Measurements from ENCODE around the gene RPL32. TPM values are rescaled to one million over a fixed set of nuclear protein-coding genes. Genes with fewer than 3 reads are reported as not detected.
"Not testable (repeated sequence)": the region's sequence is repeated elsewhere in the genome, so short reads cannot be mapped to it uniquely, and the experiment has no call there.

The RPL32 gene
- total and polyA plus RNA-seq, 2 donors from 2014 or later: 1,227 to 2,612 TPM

DNA sequence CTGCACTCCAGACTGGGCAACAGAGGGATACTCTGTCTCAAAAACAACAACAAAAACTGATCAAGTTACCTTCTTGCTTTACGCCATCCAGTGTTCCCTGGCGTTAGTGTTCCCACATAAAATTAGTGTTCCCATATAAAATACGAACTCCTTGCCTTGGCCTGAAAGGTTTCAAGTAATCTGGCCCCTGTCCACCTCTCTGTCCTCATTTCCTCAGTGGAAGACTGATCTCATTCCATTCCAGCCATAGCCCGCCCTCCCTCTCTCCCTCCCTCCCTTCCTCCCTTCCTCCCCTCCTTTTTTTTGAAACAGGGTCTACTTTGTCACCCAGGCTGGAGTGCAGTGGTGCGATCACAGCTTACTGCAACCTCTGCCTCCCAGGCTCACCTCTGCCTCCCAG is 47.7 kb downstream of the RPL32 start:
- no peak overlapping the region for H3K9ac ChIP-seq (ENCODE audit: low read length in 3 of 3)
- no peak overlapping the region for H3K27ac ChIP-seq (ENCODE audit: low read depth in 2 of 2, low read length in 2 of 2)
- H3K27me3 ChIP-seq (ENCODE audit: control insufficient read depth, insufficient read depth, low read length): no peaks in the 10 kb centered on the region
- H3K9me3 ChIP-seq (ENCODE audit: control insufficient read depth in 2 of 3, insufficient read depth in 1 of 3, low read length in 3 of 3): no peaks in the 10 kb centered on the region
- no peak overlapping the region for H3K4me3 ChIP-seq (ENCODE audit: low read length in 3 of 3)
- H3K36me3 ChIP-seq (ENCODE audit: control insufficient read depth in 2 of 3, insufficient read depth in 3 of 3, low read length in 3 of 3): no peaks in the 10 kb centered on the region
- FAIRE-seq (no peak), DNase-seq (peak in 2 of 5 donors; percentile 23 to 46)
- peaks cover 0 to 7% (median 0%) of the 10 kb centered on the region in 3 donors for H3K4me1 ChIP-seq (ENCODE audit: control insufficient read depth in 2 of 3, insufficient read depth in 2 of 3, low read depth in 1 of 3, low read length in 3 of 3)
- intact Hi-C loops (cut with DNase I): no loop called here
- TF ChIP-seq, protein P1, sequence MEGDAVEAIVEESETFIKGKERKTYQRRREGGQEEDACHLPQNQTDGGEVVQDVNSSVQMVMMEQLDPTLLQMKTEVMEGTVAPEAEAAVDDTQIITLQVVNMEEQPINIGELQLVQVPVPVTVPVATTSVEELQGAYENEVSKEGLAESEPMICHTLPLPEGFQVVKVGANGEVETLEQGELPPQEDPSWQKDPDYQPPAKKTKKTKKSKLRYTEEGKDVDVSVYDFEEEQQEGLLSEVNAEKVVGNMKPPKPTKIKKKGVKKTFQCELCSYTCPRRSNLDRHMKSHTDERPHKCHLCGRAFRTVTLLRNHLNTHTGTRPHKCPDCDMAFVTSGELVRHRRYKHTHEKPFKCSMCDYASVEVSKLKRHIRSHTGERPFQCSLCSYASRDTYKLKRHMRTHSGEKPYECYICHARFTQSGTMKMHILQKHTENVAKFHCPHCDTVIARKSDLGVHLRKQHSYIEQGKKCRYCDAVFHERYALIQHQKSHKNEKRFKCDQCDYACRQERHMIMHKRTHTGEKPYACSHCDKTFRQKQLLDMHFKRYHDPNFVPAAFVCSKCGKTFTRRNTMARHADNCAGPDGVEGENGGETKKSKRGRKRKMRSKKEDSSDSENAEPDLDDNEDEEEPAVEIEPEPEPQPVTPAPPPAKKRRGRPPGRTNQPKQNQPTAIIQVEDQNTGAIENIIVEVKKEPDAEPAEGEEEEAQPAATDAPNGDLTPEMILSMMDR (IDR thresholded peaks at IDR 0.05; ENCODE audit: borderline replicate concordance, extremely low read depth, insufficient read depth): no peak

DNA sequence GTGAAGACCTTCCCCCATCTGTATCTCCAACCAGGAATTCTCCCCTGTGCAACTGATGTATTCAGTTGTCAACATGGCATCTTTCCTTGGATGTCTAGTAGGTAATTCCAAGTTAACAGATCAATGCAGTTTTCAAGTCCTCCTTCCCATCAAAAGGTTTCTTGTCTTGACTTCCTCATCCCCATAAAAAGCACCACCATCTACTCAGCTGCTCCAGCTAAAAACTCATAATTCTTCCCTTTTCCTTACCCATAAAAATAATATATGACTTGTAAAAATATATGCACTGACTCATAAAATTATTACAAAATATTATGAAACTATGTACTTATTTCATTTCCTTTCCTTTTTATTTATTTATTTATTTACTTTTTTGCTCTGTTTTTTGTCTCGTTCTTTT is 49.9 kb downstream of the RPL32 start:
- FAIRE-seq: no peak
- no peaks in the 10 kb centered on the region for H3K27me3 ChIP-seq (ENCODE audit: control insufficient read depth, insufficient read depth, low read length)
- no peak overlapping the region for H3K4me3 ChIP-seq (ENCODE audit: low read length in 3 of 3)
- H3K27ac ChIP-seq (ENCODE audit: low read depth in 2 of 2, low read length in 2 of 2): no peak overlapping the region
- peaks cover 0 to 4% (median 0%) of the 10 kb centered on the region in 3 donors for H3K4me1 ChIP-seq (ENCODE audit: control insufficient read depth in 2 of 3, insufficient read depth in 2 of 3, low read depth in 1 of 3, low read length in 3 of 3)
- intact Hi-C loops (cut with DNase I): no loop called here
- DNase-seq: no peak
- H3K9ac ChIP-seq (ENCODE audit: low read length in 3 of 3): no peak overlapping the region
- H3K9me3 ChIP-seq (ENCODE audit: control insufficient read depth in 2 of 3, insufficient read depth in 1 of 3, low read length in 3 of 3): no peaks in the 10 kb centered on the region
- no peaks in the 10 kb centered on the region for H3K36me3 ChIP-seq (ENCODE audit: control insufficient read depth in 2 of 3, insufficient read depth in 3 of 3, low read length in 3 of 3)
- TF ChIP-seq, protein P1 (IDR thresholded peaks at IDR 0.05; ENCODE audit: borderline replicate concordance, extremely low read depth, insufficient read depth): no peak

DNA sequence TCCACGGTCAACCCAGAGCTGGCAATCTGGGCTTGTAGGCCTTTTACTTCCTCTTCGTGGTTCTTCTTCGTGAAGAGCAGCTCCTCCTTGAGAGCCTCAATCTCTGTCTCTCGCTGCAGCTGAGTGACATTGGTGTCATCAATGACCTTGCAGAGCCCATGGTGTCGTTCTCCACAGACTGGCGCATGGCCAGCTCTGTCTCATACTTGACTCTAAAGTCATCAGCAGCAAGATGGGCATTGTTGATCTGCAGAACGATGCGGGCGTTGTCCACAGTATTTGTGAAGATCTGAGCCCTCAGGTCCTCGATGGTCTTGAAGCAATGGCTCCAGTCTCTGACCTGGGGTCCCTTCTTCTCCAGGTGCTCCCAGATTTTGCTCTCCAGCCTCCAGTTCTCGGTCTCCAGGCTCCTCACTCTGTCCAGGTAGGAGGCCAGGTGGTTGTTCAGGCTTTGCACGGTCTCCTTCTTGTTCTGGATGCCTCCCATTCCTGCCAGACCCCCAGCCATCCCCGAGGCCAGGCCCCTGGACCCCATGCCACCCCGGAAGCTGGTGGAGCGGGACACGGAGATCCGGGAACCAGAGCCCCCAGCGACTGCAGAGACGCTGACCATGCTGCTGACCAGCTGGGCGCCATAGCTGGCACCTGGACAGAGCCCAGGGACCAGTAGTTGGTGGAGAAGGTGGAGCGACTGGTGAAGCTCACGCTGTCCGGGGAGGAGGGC is 53.2 kb downstream of the RPL32 start:
- H3K9me3 ChIP-seq (ENCODE audit: control insufficient read depth in 2 of 3, insufficient read depth in 1 of 3, low read length in 3 of 3); DNase-seq; H3K27ac ChIP-seq (ENCODE audit: low read depth in 2 of 2, low read length in 2 of 2); H3K4me1 ChIP-seq (ENCODE audit: control insufficient read depth in 2 of 3, insufficient read depth in 2 of 3, low read depth in 1 of 3, low read length in 3 of 3); H3K27me3 ChIP-seq (ENCODE audit: control insufficient read depth, insufficient read depth, low read length); H3K36me3 ChIP-seq (ENCODE audit: control insufficient read depth in 2 of 3, insufficient read depth in 3 of 3, low read length in 3 of 3); FAIRE-seq; intact Hi-C loops (cut with DNase I); H3K9ac ChIP-seq (ENCODE audit: low read length in 3 of 3); H3K4me3 ChIP-seq (ENCODE audit: low read length in 3 of 3): not testable (repeated sequence)

DNA sequence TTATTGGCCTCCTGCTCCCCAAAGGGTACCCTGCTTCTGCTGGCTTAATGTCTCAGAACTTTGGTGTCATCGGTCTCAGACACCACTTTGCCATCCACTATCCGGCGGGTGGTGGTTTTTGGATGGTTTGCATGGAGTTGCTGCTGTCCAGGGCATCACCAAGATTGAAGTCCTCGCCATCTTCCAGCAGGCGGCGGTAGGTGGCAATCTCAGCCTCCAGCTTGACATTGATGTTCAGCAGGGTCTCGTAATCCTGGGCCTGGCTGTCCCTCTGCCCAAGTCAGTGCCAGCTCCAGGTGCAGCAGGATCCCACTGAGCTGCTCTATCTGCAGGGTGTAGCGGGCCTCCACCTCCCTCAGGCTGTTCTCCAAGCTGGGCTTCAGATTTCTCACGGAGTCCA is 54.0 kb downstream of the RPL32 start:
- H3K27me3 ChIP-seq (ENCODE audit: control insufficient read depth, insufficient read depth, low read length); H3K27ac ChIP-seq (ENCODE audit: low read depth in 2 of 2, low read length in 2 of 2); H3K9ac ChIP-seq (ENCODE audit: low read length in 3 of 3); H3K36me3 ChIP-seq (ENCODE audit: control insufficient read depth in 2 of 3, insufficient read depth in 3 of 3, low read length in 3 of 3); H3K4me1 ChIP-seq (ENCODE audit: control insufficient read depth in 2 of 3, insufficient read depth in 2 of 3, low read depth in 1 of 3, low read length in 3 of 3); FAIRE-seq; intact Hi-C loops (cut with DNase I); H3K9me3 ChIP-seq (ENCODE audit: control insufficient read depth in 2 of 3, insufficient read depth in 1 of 3, low read length in 3 of 3); H3K4me3 ChIP-seq (ENCODE audit: low read length in 3 of 3): not testable (repeated sequence)
- DNase-seq: peak in 3 of 5 donors; percentile 55 to 63 (median 62)

Data from kidney (tissue), 14 donors.